GM12872 (cell line): ENCODE results near the gene WASF1.

ENCODE experiments used
- CTCF ChIP-seq: IDR thresholded peaks from 3 replicates; pipeline ENCODE4 v1.5.1; 2011; ENCODE audit warnings: low read depth, mild to moderate bottlenecking, low read length, moderate library complexity; ENCODE audit not compliant: insufficient read depth

WASF1 gene

DNA sequence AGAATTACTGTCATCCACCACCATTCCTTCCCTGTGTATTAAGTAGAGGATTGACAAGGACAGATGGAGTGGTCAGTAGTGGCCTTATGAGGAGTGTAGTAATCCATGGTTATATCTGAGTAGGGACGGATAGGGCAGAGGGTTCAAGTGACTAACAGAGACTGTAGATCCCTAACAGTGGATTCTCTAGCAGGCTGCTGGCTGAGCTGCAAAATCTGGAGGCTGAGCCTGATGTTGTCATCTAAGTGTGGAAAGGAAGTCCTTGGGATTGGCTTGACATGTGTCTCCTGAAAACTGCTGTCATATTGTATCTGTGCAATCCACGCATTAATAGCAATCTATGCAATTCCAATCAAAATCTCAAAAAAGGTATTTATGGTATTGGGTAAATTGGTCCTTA lies 94.2 kb downstream of the WASF1 start:
- no peak for TF ChIP-seq CTCF

GRCh38 chr6:110083875-110084585 lies 95.4 kb downstream of the WASF1 start:
- TF ChIP-seq CTCF: no peak

DNA sequence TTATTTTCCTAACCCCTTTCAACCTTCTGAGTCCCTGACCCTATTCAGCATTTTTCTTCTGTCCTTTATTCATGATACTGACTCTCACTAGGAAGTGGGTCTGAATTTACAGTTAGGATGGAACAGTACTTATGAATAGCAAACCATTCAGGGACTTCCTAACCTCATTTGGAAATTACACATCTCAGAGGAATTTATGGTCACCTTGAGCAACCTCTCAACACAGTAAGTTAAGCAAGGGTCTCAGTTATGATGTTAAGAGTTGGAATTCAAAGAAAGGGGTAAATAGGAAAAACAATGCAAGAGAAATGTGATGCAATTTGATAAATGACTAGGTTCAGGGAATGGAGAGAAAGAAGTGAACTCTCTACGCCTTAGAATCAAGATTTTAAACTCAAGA lies 104.1 kb downstream of the WASF1 start:
- no peak for TF ChIP-seq CTCF

- no peak for TF ChIP-seq CTCF
These were observed 110.9 kb downstream of the WASF1 start for GRCh38 chr6:110068592-110068967.

GRCh38 chr6:110067837-110068591 lies 111.5 kb downstream of the WASF1 start:
- no peak for TF ChIP-seq CTCF

DNA sequence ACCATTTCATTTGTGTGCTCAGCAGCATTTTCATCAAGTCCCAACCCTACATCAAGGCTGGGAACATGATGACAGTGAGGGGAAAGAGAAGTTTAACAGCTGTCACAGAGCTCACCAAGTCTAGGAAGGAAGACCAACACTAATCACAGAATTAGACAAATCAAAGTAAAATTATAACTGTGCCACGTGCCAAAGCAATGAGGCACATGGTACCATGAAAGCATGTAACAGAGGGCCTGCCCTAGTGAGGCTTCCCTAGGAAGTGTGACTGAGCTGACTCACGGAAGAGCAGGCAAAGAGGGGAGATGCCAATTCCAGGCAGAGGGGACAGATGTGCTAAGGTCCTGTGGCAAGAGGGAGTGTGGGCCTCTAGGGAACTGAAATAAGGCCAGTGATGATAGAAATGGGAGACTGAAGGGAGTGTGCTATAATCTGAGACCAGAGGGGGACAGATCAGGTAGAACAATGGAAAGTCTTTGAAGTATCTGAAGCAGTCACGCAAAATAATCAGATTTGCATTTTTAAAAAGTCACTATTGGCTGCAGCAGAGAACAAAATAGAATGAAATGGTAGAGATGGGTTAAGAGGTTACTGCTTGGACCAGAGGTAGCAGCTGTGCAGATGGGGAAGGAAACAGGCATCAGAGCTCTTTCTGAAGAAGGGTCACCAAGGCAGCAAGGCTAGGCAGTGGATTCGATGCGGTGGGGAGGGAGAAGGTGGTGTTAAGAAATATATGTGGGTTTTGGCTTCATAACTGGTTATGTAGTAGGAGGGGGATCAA lies 114.5 kb downstream of the WASF1 start:
- TF ChIP-seq CTCF: no peak

DNA sequence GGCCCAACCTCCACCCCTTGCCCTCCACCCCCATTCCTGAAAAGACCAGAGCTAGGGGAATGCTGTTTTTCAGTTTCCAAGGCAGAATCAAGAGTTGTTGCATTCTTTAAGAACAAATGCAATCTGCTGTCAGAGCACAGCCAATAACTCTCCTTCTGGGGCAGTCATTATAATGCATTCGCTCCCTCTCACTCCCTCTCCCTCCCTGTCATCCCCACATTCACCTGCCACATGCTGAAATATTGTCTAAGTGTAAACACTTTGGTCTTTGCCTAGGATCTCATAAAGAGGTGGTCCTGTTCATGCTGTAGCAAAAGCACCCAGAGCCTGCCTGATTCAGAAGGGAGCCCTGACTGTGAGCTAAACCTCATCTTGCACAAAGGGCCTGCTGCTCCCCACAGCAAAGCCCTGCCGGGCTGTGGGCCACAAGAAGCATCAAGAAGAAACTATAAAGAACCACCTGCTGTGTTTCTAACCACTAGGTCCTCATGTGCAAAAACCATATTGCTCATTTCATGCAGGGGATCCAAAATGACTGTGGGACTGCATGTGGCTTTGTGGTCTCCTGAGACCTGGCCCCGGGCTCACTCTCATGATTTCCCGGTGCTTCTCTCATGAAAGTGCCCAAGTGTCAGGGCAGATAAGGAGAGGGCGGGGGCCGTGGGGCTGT lies 115.7 kb downstream of the WASF1 start:
- TF ChIP-seq CTCF: no peak
